HepG2 (cell line): ENCODE measurements around the gene CLIC1. TPM values are rescaled to one million over a fixed set of nuclear protein-coding genes. Genes with fewer than 3 reads are reported as not detected.
A peak's percentile ranks its signal among the peaks of the same experiment; 100 is the strongest.

Experiments used
- ATAD3A ChIP-seq: sonication (generic); formaldehyde crosslinking; IDR thresholded peaks from 2 replicates; pipeline ENCODE4 v1.4.0; 2020; ENCODE audit warnings: missing genetic modification reagents
- E2F2 ChIP-seq: sonication (generic); formaldehyde crosslinking; IDR thresholded peaks from 2 replicates; pipeline ENCODE4 v1.4.0; 2020; ENCODE audit warnings: missing genetic modification reagents, borderline replicate concordance
- ISX ChIP-seq: sonication (generic); formaldehyde crosslinking; conservative IDR thresholded peaks from 2 replicates; pipeline ENCODE4 v1.5.0; 2020; ENCODE audit warnings: missing genetic modification reagents
- KLF9 ChIP-seq: IDR thresholded peaks from 2 replicates; pipeline ENCODE4 v1.6.1; 2016; ENCODE audit warnings: low read depth
- MAZ ChIP-seq, 2 experiments: sonication (generic) in 1 of 2; formaldehyde crosslinking in 1 of 2; IDR thresholded peaks; 2 replicates each; pipeline versions ENCODE4 v1.5.0 to v1.6.1; 2012 to 2020; ENCODE audit warnings: low read depth in 2 of 2, mild to moderate bottlenecking in 2 of 2, borderline replicate concordance in 1 of 2, improper control_type of control experiment in 1 of 2, low read length in 1 of 2, missing genetic modification reagents in 1 of 2, moderate library complexity in 1 of 2
- MTA1 ChIP-seq: sonication (generic); formaldehyde crosslinking; IDR thresholded peaks from 2 replicates; pipeline ENCODE4 v1.4.0; 2020; ENCODE audit warnings: missing genetic modification reagents, mild to moderate bottlenecking, borderline replicate concordance
- NFAT5 ChIP-seq: sonication (generic); formaldehyde crosslinking; IDR thresholded peaks from 2 replicates; pipeline ENCODE4 v1.4.0; 2020; ENCODE audit warnings: missing genetic modification reagents
- NR3C1 ChIP-seq: sonication (generic); formaldehyde crosslinking; IDR thresholded peaks from 2 replicates; pipeline ENCODE4 v1.4.0; 2020; ENCODE audit warnings: missing genetic modification reagents
- POGZ ChIP-seq: sonication (generic); formaldehyde crosslinking; IDR thresholded peaks from 2 replicates; pipeline ENCODE4 v1.4.0; 2020; ENCODE audit warnings: mild to moderate bottlenecking, missing genetic modification reagents
- SIN3A ChIP-seq: IDR thresholded peaks from 2 replicates; pipeline ENCODE4 v1.6.1; 2011; ENCODE audit warnings: low read depth, mild to moderate bottlenecking, control low read depth, low read length, borderline replicate concordance
- SP2 ChIP-seq: sonication (generic); formaldehyde crosslinking; IDR thresholded peaks from 2 replicates; pipeline ENCODE4 v1.5.1; 2020; ENCODE audit warnings: mild to moderate bottlenecking, missing genetic modification reagents
- TBP ChIP-seq: sonication (generic); formaldehyde crosslinking; IDR thresholded peaks from 2 replicates; pipeline ENCODE4 v1.5.0; 2020; ENCODE audit warnings: missing genetic modification reagents
- TSC22D2 ChIP-seq: sonication (generic); formaldehyde crosslinking; IDR thresholded peaks from 2 replicates; pipeline ENCODE4 v1.5.1; 2020; ENCODE audit warnings: missing genetic modification reagents, mild to moderate bottlenecking, borderline replicate concordance
- U2AF1 ChIP-seq: fragments of 200-400 bp; formaldehyde crosslinking; optimal IDR thresholded peaks from 2 replicates; pipeline ENCODE3; 2017; ENCODE audit warnings: mild to moderate bottlenecking, low read depth, low read length
- YEATS2 ChIP-seq: sonication (generic); formaldehyde crosslinking; IDR thresholded peaks from 2 replicates; pipeline ENCODE4 v1.4.0; 2020; ENCODE audit warnings: missing genetic modification reagents, borderline replicate concordance
- YEATS4 ChIP-seq: sonication (generic); formaldehyde crosslinking; IDR thresholded peaks from 2 replicates; pipeline ENCODE4 v1.4.0; 2020; ENCODE audit warnings: missing genetic modification reagents, borderline replicate concordance
- ZEB1 ChIP-seq: IDR thresholded peaks from 2 replicates; pipeline ENCODE4 v1.6.1; 2012; ENCODE audit warnings: mild to moderate bottlenecking, low read depth, inconsistent platforms; ENCODE audit not compliant: insufficient replicate concordance
- ZNF124 ChIP-seq: sonication (generic); formaldehyde crosslinking; IDR thresholded peaks from 2 replicates; pipeline ENCODE4 v1.4.0; 2020; ENCODE audit warnings: missing genetic modification reagents
- ZNF234 ChIP-seq: sonication (generic); formaldehyde crosslinking; conservative IDR thresholded peaks from 2 replicates; pipeline ENCODE4 v1.5.1; 2020; ENCODE audit warnings: mild to moderate bottlenecking, missing genetic modification reagents
- ZNF883 ChIP-seq: sonication (generic); formaldehyde crosslinking; IDR thresholded peaks from 2 replicates; pipeline ENCODE4 v1.5.1; 2020; ENCODE audit warnings: mild to moderate bottlenecking, missing genetic modification reagents; ENCODE audit errors: not compliant biosample characterization
- polyA plus RNA-seq, 8 experiments: library from polyadenylated mRNA; depleted of rRNA in 3 of 8; stranded (reverse) in 7 of 8; unstranded in 1 of 8; fragments of >200 nt; fragmentation: Illumina TruSeq in 4 of 8; extraction: Trizol in 4 of 8; gene quantifications; 2 replicates each; pipeline versions ENCODE4 v1.2.1 to v1.2.3, GENCODE V29; 2011 to 2016; ENCODE audit warnings: low read depth in 4 of 8, missing spikeins in 1 of 8, mixed read lengths in 1 of 8; ENCODE audit not compliant: insufficient read depth in 1 of 8
- total RNA-seq, 5 experiments: library from RNA; depleted of rRNA; stranded (reverse); fragments of >200 nt; fragmentation: Illumina TruSeq; extraction: Trizol; gene quantifications; 2 replicates each; pipeline ENCODE4 v1.2.3, GENCODE V29; 2016; ENCODE audit warnings: low read depth in 1 of 5

The CLIC1 gene
- total and polyA plus RNA-seq, 2 of the 13 experiments (the other 11 are each of a cell fraction or from before 2014, with no cell fraction given): 602 to 891 TPM

- TF ChIP-seq NFAT5 (CRISPR knock-in tag): no peak
- peak; percentile 38; the same call in 1 of the 2 replicates for TF ChIP-seq POGZ (CRISPR knock-in tag)
- TF ChIP-seq ATAD3A: no peak
- TF ChIP-seq NR3C1 (CRISPR knock-in tag): no peak
- peak; percentile 66; the same call in 1 of the 2 replicates for TF ChIP-seq MTA1 (CRISPR knock-in tag)
- TF ChIP-seq SIN3A: peak; percentile 70
- no peak; the same call in 1 of the 2 replicates for TF ChIP-seq YEATS4 (CRISPR knock-in tag)
- 0 out of 2 replicates have a peak, but pooled peaks have one; percentile 47 for TF ChIP-seq E2F2 (CRISPR knock-in tag)
- no peak for TF ChIP-seq ISX (CRISPR knock-in tag)
- TF ChIP-seq YEATS2 (CRISPR knock-in tag): no peak; the same call in 1 of the 2 replicates
- no peak for TF ChIP-seq ZNF124
- no peak for TF ChIP-seq ZNF883 (CRISPR knock-in tag)
- TF ChIP-seq ZEB1: no peak
- TF ChIP-seq TSC22D2 (CRISPR knock-in tag): 0 out of 2 replicates have a peak, but pooled peaks have one; percentile 77
- peak; percentile 34; the same call in 1 of the 2 replicates for TF ChIP-seq MAZ (IDR thresholded peaks at IDR 0.05; ENCODE audit: borderline replicate concordance, low read depth, low read length)
- TF ChIP-seq MAZ (CRISPR knock-in tag; IDR thresholded peaks at IDR 0.05; ENCODE audit: low read depth): peak; percentile 79
- TF ChIP-seq U2AF1: no peak
- no peak for TF ChIP-seq ZNF234 (CRISPR knock-in tag)
- TF ChIP-seq SP2 (CRISPR knock-in tag): no peak
- TF ChIP-seq KLF9: peak; percentile 14
- no peak for TF ChIP-seq TBP (CRISPR knock-in tag)
Observed at GRCh38 chr6:31737991-31738979, 2.0 kb upstream of the CLIC1 start (continued).
